Stimulated activated CD8-positive, alpha-beta memory T cell treated with anti-CD3 and anti-CD28 coated beads, Interleukin-4, amount 100 ng/mL, for 1 hour (primary cell): ENCODE data around the gene GKN1.

Experiments used
- DNase-seq, 2 donors: peaks; one replicate each; pipeline ENCODE4 v3.0.0-alpha.2; 2020; ENCODE audit warnings: low read depth in 2 of 2, low spot score in 1 of 2

GKN1 gene

DNA sequence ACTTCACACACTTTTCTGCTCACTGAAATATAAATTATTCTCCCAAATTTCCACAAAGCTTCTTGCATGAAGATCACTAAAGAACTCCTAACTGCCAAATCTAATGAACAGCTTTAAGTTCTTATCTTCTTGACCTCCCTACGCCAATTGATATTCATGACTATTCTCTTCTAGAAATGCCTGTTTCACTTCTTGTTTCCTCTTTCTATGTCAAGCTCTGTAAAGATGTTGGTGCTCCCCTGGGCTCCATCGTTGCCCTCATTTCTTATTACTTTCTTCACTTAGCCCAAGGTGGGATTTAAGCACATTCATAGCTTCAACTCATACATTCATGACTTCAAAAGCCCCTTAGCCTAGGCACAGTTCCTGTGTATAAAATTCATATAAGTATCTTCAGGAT is 29.3 kb downstream of the GKN1 start:
- DNase-seq, result no peak

DNA sequence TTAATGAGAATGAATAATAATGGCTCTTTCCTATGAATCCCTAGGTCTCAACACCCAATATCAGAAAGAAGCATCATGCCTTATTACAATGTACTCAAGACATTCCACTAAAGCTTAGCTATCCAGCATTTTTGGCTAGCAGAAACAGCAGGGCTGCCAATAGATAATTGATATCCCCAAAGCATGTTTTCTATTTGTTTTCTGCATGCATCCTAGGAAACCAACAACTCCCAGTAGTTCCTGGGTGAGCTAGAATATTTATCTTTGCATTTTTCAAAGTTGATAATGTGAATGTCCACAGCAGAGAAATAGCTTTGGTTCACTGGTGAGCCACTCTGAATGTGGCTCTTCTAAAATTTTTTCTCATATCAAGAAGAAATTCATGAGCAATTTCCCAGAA is 32.7 kb downstream of the GKN1 start:
- no peak for DNase-seq

DNA sequence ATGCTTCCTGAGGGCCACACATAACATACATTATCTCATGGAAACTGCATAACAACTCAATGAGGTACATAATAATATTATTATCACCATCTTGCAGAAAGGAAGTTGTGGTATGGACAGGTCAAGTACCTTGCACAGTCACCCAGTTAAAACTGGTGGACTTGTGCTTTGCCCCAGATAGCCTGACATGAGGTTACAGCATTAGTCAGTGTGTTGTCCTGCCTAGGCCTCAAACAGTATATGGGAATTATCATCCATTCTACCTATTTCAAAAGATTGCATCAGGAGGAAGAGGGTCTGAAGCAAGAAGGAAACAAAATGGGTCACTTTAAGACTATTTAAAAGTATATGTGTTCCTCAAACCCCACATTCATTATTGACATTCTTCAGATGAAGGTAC is 33.2 kb downstream of the GKN1 start:
- DNase-seq, result no peak

DNA sequence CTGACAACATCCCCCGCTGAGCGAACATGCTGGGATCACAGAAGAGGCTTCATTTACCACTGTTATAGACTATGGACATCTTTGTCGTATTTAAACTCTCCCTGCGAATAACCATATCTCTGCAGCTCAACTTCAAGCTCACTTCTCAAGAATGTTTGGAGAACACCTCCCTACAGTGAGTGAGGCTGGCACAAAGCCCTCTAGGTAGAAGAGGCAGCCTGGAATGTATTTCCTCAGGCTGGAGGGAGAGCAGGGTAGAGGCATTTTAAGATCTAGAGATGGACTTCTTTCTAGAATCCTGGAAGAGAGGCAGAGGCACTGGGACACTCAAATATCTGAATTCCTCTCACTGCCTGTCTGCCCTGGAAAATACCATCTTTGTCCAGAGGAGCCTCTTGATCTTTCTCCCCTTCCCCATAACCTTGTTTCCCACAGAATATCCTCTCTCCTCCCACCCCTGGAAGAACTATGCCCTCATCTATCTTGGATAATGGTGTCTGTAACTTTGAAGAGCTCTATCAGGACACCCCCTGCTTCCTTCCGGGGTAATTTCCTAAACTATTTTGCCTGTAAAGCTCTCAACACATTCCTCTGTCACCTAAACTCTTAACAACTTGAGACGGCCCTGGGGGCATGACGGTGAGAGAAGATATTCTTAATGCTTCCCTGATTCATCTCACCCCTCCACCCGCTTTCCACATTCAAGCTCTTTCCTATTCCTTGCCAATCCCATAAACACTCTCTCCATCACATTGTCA is 36.2 kb downstream of the GKN1 start:
- no peak for DNase-seq

DNA sequence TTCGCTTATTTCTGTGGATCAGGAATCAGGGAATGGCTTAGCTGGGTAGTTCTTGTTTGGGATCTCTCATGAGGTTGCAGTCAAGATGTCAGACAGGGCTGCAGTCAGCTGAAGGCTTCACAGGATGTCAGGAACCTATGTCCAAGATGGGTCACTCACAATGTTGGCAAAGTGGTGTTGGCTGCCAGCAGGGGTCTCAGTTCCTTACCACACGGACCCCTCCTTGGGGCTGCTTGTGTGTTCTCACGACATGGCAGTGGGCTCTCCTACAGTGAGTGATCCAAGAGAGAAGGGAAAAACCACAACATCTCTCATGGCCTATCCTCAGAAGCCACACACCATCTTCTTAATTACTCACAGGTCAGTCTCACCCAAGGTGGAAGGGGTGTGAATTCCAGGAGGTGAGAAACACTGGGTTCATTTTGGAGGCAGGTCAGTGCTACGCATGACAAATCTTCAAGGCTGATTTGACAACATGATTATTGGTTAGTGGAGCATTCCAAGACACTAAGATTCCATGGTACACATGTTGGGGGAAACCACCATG is 37.2 kb downstream of the GKN1 start:
- no peak for DNase-seq

DNA sequence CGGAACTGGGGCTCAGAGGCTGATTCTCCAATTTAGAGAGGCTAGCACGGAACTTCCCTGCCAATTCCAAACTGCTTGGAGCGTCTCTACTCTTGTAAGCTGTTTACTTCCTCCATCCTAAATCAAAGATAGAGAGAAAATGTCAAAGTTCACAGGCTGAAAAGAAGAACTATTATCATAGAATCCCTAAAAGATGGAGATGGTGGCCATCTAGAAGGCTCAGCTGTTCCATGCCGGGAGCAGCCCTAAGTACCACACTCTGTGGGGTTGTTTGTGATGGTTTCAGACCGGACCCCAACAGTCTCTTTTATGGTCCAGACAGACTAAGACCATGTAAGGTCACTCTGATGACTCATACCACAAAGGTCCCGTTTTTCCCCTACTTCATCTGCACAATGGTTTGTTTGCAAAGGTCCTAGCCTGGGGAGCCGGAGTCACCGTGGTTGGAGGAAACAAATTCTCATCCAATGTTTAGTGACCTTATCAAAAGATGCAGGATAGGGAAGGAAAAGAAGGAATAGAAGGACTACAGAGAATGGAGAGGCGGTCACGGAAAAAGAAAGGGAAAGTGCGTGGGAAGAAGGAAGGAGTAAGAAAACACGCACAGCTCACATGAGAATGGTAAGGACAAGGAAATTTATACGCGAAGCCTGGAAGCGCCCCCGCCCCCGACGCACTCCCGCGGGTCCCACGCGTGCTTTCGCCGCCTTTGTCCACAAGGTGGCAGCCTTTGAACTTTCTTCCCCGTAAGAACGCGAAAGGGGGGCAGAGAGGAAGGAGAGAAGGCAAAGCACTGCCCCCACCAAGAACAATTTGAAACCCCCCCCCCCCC is 38.1 kb downstream of the GKN1 start:
- DNase-seq, result no peak

DNA sequence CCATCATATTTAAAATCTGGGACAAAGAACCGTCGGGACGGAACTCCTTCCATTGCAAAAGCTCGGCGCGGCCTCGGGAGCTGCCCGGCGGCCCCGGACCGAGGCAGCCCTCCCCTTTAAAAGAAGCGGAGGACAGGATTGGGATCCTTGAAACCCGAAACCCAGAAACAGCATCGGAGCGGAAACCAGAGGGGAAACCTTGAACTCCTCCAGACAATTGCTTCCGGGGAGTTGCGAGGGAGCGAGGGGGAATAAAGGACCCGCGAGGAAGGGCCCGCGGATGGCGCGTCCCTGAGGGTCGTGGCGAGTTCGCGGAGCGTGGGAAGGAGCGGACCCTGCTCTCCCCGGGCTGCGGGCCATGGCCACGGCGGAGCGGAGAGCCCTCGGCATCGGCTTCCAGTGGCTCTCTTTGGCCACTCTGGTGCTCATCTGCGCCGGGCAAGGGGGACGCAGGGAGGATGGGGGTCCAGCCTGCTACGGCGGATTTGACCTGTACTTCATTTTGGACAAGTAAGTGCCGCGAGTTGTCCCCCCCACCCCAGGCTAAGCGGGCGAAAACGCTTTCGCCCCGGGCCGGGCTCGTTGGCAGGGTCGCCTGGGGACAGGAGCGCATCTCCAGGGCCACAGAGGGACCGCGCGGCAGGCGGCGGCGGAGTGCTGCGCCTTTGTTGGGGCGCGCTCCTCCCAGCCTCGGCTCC is 38.9 kb downstream of the GKN1 start, which contains the start of gene ANTXR1:
TSS of gene ANTXR1 (plus strand) at position 38 of the 698 bp plus-strand sequence. CDS start at position 359, 321 bp downstream.
- no peak for DNase-seq

DNA sequence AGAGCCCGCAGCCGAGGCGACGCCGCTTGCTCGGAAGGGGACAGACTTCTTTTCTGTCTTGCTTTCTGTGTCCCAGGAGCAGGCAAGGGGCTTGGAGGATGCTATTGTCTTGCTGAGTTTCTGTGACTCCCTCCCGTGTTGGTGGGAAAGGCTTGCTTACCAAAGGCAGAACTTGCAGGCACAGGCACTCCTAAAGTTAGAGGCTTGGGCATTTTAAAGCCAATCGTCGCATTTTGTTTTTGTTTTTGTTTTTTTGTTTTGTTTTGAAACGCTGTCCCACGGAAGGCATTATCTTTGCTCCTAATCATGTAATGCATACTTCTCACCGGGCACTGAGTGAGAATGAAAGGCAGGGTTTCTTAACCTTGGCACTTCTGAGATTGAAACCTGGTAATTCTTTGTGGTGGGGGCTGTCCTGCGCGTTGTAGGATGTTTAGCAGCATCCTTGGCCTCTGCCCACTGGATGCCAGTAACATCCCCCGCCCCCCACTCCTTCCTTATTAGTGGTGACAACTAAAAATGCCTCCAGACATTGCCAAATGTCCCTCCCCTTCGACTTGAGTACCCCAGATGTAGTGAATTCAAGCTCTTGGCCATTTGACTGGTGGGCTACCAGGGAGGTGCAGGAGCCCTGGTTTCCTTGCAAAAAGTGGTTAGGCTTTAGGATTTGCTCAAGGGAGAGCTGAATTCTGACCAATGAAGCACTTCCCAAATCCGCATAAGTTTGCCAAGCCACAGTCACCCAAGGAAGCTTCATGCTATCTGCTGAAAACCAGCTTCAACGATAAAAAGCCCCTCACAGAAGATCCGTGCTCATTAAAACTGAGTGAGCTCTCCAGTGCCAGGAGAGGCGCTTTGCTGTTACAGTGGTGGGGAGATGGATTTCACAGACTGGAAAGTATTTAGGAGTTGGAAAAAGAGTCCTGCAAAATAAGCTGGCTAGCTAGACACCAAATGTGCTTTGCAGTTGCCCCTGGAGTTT is 39.7 kb downstream of the GKN1 start:
- DNase-seq, result no peak

DNA sequence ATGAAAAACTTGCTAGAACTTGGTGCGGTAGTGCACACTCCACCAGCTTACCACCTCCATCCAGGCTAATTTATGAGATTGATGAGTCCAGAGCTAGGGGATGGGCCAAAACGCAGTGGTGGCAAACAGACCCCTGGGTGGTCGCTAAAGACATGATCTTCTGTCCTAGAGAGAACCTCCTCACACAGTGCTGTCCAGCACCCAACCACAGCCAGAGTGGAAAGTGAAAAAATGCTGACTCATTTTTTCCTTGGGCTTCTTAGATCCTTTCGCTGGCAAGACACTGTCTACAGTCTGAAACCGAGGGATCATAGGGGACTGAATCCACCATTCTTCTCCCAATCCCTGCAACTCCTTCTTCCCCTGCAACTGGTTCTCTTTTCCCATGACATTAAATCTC is 42.6 kb downstream of the GKN1 start:
- DNase-seq, result no peak

DNA sequence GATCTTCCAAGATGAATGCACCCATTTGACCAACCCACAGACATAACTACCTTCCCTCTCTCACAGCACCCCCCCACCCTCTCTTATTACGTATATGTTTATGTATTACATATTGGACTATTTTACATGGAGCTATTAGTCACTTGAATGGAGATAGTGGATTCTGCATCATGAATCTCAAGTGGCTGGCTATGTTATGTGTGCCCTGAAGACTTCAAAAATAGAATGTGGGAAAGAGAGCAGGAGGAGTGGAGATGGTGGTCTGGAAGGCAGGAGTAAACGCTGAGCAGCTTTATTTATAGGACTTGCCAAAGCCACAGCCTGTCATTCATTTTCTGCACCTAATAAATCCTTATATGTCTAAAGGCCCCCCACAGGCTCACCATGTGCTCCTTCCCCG is 43.4 kb downstream of the GKN1 start:
- DNase-seq, result no peak

DNA sequence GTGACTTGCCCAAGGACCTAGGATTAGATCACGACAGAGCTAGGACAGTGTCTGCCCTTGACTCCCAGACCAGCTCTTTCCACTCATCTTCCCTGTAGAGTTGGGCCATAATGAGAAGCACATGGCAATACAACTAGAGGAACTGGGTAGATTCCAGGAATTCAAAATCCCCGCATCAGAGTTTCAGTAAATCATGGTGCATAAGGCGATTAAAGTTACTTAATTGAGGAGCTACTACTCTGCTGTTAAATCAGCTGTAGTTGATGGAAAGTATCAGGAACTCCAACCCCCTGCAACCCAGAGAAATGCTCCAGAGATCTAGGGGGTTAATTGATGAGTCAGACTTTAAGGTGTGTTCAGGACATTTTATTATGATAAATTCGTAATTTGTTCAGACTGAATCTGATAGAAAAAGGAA is 44.3 kb downstream of the GKN1 start:
- DNase-seq, result no peak

DNA sequence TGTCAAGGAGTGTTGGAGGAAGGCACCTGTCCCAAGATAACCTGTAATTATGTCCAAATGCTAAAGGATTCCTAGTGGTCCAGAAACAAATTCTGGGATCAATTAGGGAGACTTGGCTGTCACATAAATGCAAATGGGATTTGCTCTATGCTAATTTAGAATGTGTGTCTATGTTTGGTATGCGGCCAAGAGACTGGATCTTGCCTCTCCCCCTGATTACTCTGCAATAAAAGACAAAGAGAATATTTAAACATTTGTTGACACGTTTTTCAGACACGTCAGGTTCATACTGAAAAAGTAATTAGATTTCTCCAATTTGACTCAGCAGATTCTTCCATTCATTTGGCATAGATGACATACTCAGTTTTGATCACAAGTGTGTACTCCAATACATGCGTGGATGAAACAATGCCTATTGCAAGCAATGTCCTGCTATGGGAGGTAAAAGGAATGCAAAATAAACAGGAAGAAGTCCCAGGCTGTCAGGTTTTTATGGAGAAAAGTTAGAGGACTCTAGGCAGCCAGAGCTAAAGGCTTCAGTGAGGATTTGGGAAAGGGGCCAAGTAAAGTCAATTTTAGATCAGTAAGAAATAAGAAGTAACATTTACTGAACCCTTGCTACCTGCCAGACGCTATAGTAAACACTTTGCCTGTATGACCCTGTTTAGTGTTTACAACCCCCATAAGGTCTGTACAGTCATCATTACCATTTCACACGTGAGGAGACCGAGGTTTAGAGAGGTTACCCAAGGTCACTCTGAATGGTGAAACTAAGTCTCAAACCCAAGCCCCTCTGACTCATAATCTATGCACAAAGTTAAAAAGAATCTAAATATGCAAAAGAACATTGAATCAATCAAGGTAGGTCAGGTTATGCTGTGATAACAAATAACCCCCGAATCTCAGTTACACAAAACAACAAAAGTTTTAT is 46.3 kb downstream of the GKN1 start:
- no peak for DNase-seq

DNA sequence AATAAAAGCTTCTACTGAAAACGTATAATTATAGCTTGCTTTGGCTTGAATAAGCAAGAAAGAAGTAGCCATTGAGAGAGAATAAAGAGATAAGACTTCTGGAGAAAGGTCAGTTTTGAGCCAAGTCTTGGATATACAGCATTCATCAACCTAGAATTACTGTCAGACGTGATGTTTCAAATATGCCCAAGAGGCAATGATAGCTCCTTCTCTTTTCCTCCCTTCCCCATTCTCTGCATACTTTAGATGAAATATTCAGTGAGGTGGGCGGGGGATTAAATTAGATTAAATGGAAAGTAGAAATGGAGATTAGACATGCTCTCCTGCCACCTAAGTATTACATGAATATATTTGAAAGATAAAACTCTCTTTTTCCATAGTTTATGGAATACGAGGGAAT is 47.3 kb downstream of the GKN1 start:
- no peak for DNase-seq

DNA sequence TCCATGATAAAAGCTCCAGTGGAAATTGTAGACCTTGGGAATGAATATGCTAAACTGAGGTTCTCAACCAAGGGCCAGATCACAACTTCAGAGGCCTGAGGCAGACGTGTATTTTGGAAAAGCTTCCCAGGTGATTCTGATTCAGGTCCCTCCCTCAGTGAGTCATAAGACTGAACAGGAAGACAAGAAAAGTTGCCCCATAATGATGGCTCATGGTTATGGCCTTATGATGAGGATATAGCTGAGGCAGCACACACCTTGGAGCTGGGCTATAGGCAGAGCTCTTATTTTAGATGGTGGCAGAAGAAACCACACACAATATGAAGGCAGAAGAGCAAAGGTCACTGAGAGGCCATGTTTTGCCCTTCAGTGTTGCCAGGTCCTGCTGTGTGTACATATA is 48.1 kb downstream of the GKN1 start:
- no peak for DNase-seq

DNA sequence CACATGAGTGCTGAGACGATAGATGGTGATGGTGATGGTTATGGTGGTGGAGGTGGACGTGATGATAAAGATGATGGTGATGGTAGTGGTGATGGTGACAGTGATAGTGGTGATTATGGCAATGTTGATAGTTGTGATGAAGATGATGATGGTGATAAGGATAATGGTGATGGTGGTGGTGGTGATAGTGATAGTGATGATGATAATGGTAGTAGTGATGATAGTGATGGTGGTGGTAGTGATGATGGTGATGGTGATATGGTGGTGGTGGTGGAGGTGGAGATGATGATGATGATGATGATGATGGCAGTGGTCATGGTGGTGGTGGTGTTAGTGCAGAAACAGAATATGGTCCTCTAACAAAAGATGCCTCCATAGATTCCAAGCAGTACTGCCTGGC is 48.8 kb downstream of the GKN1 start:
- no peak for DNase-seq

DNA sequence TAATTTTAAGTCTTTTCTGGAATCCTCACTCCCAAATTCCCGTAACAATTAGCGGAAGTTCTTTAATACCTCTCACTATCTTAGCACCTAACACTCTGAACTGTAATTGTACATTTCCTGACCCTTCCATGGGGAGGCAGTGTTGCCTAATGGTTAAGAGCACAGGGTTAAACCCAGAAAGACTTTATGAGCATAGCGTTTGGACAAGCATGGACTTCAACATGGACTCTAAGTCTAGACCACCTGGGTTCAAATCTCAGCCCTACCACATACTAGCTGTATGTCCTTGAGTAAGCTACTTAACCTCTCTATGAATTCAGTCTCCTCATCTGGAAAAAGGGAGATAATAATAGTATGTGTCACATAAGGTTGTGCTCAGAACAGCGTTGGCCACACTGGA is 51.6 kb downstream of the GKN1 start:
- no peak for DNase-seq

DNA sequence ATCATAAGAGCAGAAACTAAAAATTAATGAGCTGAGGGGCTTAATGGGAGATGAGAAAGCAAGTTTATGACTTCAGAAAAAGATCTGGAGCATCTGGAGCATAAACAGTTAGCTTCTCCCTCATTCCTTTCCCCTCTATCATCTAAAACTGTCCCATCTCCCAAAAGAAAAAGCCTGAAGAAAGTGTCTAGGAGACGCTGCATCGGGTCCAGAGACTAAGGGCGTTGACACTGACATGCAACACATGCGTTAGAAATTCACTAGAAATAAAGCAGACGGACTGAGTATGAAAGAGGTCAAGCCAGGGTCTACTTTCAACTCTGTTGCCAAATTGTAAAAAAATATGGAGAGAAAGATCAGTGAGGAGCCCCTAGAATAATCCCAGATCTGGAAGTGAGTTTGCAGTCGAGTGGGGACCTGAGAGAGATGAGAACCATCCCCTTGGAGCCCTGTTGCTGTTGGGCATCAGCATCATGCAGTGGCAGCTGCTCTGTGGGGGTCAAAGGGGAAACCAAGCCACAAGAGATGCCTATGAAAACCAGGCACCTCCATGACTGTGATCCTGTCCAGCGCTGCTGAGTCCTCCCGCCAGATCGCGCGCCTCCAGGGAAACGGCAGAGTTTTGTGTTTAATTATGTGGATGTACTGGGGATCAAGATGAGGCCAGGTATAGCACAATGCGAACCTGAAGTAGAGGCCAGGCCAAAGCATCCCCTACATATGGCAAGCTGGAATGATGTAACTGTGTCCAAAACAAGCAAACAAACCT is 52.4 kb downstream of the GKN1 start:
- no peak for DNase-seq
